Measurements from ENCODE around the gene SLC8A1. TPM values are rescaled to one million over a fixed set of nuclear protein-coding genes. Genes with fewer than 3 reads are reported as not detected.

The SLC8A1 gene
- total RNA-seq, 1 donor from 2014 or later, result 4.2 TPM

DNA sequence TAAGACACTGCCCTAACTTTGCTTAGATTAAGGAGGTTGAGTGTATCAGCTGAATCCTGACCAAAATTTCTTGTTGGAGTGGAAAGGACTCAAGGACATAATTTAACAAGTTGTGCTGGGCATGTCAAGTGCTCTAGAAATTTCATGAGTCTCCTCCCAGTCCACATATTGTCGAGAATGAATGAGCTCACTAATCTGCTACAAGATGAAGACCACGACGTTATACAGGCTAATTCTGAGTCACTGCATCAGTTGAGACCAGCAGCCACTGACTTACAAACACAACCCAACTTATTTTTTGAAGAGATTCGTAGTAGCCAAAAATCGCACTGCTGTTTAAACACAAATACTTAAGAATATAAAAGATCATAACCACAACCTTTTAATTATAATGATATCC is 28.7 kb upstream of the SLC8A1 start:
- DNase-seq (ENCODE audit: low read depth, low spot score), result no peak
- no peak overlapping the region for H3K27ac Mint-ChIP-seq (ENCODE audit: unreplicated experiment)
- peaks cover 2% of the 10 kb centered on the region for H3K9me3 Mint-ChIP-seq
- H3K36me3 Mint-ChIP-seq (ENCODE audit: low read depth), result no peaks in the 10 kb centered on the region
- H3K27me3 Mint-ChIP-seq (ENCODE audit: low read depth), result no peaks in the 10 kb centered on the region
- no peak overlapping the region for H3K4me3 Mint-ChIP-seq
- H3K4me1 Mint-ChIP-seq, result peaks cover 5% of the 10 kb centered on the region
- TF ChIP-seq, protein P1, sequence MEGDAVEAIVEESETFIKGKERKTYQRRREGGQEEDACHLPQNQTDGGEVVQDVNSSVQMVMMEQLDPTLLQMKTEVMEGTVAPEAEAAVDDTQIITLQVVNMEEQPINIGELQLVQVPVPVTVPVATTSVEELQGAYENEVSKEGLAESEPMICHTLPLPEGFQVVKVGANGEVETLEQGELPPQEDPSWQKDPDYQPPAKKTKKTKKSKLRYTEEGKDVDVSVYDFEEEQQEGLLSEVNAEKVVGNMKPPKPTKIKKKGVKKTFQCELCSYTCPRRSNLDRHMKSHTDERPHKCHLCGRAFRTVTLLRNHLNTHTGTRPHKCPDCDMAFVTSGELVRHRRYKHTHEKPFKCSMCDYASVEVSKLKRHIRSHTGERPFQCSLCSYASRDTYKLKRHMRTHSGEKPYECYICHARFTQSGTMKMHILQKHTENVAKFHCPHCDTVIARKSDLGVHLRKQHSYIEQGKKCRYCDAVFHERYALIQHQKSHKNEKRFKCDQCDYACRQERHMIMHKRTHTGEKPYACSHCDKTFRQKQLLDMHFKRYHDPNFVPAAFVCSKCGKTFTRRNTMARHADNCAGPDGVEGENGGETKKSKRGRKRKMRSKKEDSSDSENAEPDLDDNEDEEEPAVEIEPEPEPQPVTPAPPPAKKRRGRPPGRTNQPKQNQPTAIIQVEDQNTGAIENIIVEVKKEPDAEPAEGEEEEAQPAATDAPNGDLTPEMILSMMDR (conservative IDR thresholded peaks at IDR 0.05), result no peak

DNA sequence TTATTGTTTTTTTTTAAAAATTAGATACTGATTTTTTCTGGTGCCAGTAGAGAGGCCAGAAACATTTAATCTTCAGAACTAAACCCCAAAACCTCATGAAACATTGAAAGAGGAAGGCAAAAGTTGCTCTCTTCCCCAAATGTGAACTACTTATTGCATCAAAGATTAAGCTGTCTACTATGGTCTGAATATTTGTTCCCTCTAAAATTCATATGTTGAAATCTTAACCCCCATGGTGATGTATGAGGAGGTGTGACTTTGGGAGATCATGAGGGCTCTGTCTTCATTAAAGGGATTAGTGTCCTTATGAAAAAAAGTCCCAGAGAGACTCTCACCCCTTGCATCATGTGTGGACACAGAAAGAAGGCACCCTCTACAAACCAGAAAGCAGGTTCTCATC is 28.2 kb upstream of the SLC8A1 start:
- H3K36me3 Mint-ChIP-seq (ENCODE audit: low read depth), result no peaks in the 10 kb centered on the region
- peaks cover 5% of the 10 kb centered on the region for H3K4me1 Mint-ChIP-seq
- H3K9me3 Mint-ChIP-seq, result peaks cover 2% of the 10 kb centered on the region
- DNase-seq (ENCODE audit: low read depth, low spot score), result no peak
- H3K4me3 Mint-ChIP-seq, result no peak overlapping the region
- H3K27ac Mint-ChIP-seq (ENCODE audit: unreplicated experiment), result no peak overlapping the region
- TF ChIP-seq, protein P1 (conservative IDR thresholded peaks at IDR 0.05), result no peak
- H3K27me3 Mint-ChIP-seq (ENCODE audit: low read depth), result no peaks in the 10 kb centered on the region

GRCh38 chr2:40477361-40477760 is 25.5 kb upstream of the SLC8A1 start:
- DNase-seq (ENCODE audit: low read depth, low spot score), result no peak
- H3K27ac Mint-ChIP-seq (ENCODE audit: unreplicated experiment), result no peak overlapping the region
- TF ChIP-seq, protein P1 (conservative IDR thresholded peaks at IDR 0.05), result no peak
- H3K36me3 Mint-ChIP-seq (ENCODE audit: low read depth), result no peaks in the 10 kb centered on the region
- H3K9me3 Mint-ChIP-seq, result no peaks in the 10 kb centered on the region
- no peak overlapping the region for H3K4me3 Mint-ChIP-seq
- no peaks in the 10 kb centered on the region for H3K27me3 Mint-ChIP-seq (ENCODE audit: low read depth)
- H3K4me1 Mint-ChIP-seq, result peaks cover 5% of the 10 kb centered on the region

- Mint-ChIP-seq H3K36me3 (ENCODE audit: low read depth) (no peaks in the 10 kb centered on the region), H3K9me3 (no peaks in the 10 kb centered on the region), H3K4me1 (peaks cover 5% of the 10 kb centered on the region), H3K27me3 (ENCODE audit: low read depth) (no peaks in the 10 kb centered on the region), H3K27ac (ENCODE audit: unreplicated experiment) (no peak overlapping the region), H3K4me3 (no peak overlapping the region)
- DNase-seq (ENCODE audit: low read depth, low spot score), result no peak
- TF ChIP-seq, protein P1 (conservative IDR thresholded peaks at IDR 0.05), result no peak
These were observed 24.5 kb upstream of the SLC8A1 start for GRCh38 chr2:40476436-40476835.

DNA sequence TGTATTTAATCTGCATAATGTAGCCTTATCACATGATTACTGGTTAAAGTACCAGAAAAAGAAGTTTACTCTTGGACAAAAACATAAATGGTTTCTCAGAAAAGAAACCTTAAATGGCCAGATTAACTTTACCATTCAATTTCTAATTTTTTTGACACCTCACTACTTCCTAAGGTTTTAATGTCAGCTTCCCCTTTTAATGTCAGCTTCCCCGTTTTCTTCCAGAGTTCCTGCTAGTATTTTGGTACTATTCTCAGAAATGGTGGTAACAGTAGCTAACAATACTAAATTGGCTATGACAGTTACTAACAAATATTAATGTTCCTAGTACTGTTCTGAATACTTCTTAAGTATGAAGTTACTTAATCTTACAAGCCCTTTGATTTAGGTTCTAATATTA is 22.4 kb upstream of the SLC8A1 start:
- H3K27ac Mint-ChIP-seq (ENCODE audit: unreplicated experiment), result no peak overlapping the region
- H3K9me3 Mint-ChIP-seq, result no peaks in the 10 kb centered on the region
- H3K27me3 Mint-ChIP-seq (ENCODE audit: low read depth), result no peaks in the 10 kb centered on the region
- TF ChIP-seq, protein P1 (conservative IDR thresholded peaks at IDR 0.05), result no peak
- H3K36me3 Mint-ChIP-seq (ENCODE audit: low read depth), result no peaks in the 10 kb centered on the region
- no peak overlapping the region for H3K4me3 Mint-ChIP-seq
- no peak for DNase-seq (ENCODE audit: low read depth, low spot score)
- peaks cover 5% of the 10 kb centered on the region for H3K4me1 Mint-ChIP-seq

DNA sequence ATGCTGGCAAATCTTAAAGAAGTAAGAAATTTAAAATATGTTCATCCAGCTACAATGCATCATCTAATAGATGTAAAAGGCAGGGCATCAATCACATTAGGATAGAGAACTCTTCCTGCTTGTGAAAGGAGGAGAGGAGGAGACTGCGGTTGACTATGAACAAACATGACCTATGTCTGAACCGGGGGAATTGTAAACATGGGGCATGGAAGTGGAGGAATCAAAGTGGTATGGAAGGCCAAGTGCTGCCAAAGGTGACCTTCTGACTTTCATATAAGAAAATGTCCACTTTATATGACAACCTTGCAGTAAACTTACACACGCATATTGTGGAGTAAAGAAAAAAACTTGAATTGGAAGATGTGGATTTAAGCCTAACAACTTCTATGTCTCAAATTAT is 20.0 kb upstream of the SLC8A1 start:
- Mint-ChIP-seq H3K27ac (ENCODE audit: unreplicated experiment) (no peak overlapping the region), H3K9me3 (no peaks in the 10 kb centered on the region), H3K27me3 (ENCODE audit: low read depth) (no peaks in the 10 kb centered on the region), H3K4me3 (no peak overlapping the region), H3K36me3 (ENCODE audit: low read depth) (no peaks in the 10 kb centered on the region), H3K4me1 (peaks cover 6% of the 10 kb centered on the region)
- TF ChIP-seq, protein P1 (conservative IDR thresholded peaks at IDR 0.05), result no peak
- no peak for DNase-seq (ENCODE audit: low read depth, low spot score)

Measured in neural crest cell (in vitro differentiated cells).